GM18505 (cell line): ENCODE measurements around the gene PFDN5.
"Not testable (repeated sequence)": the region's sequence is repeated elsewhere in the genome, so short reads cannot be mapped to it uniquely, and the experiment has no call there.

Experiments used
- ATAC-seq: cut with Tn5 transposase; IDR thresholded peaks from one replicate; pipeline ENCODE4 v1.9.1; 2021; ENCODE audit not compliant: unreplicated experiment
- POLR2A ChIP-seq: IDR thresholded peaks from 4 replicates; pipeline ENCODE4 v1.6.1; 2011; ENCODE audit warnings: borderline replicate concordance; ENCODE audit not compliant: insufficient read depth, insufficient read length; ENCODE audit errors: extremely low read depth

The PFDN5 gene

GRCh38 chr12:53326460-53327185, 31.3 kb downstream of the PFDN5 start:
- ATAC-seq: no peak
- no peak for TF ChIP-seq POLR2A

GRCh38 chr12:53327435-53328042, 32.2 kb downstream of the PFDN5 start:
- no peak for ATAC-seq
- no peak for TF ChIP-seq POLR2A

GRCh38 chr12:53328043-53328435, 32.7 kb downstream of the PFDN5 start:
- TF ChIP-seq POLR2A: no peak
- no peak for ATAC-seq

GRCh38 chr12:53330671-53331070, 35.3 kb downstream of the PFDN5 start:
- ATAC-seq: no peak
- TF ChIP-seq POLR2A: no peak

GRCh38 chr12:53332339-53332738, 37.0 kb downstream of the PFDN5 start:
- not testable (repeated sequence) for ATAC-seq

GRCh38 chr12:53332744-53333143, 37.4 kb downstream of the PFDN5 start:
- TF ChIP-seq POLR2A: no peak
- ATAC-seq: no peak

GRCh38 chr12:53333289-53333688, 37.9 kb downstream of the PFDN5 start:
- no peak for ATAC-seq
- no peak for TF ChIP-seq POLR2A

GRCh38 chr12:53333845-53334244, 38.5 kb downstream of the PFDN5 start:
- no peak for ATAC-seq
- TF ChIP-seq POLR2A: no peak

- no peak for ATAC-seq
These were observed 39.5 kb downstream of the PFDN5 start for GRCh38 chr12:53334822-53335221.

GRCh38 chr12:53336181-53336681, 40.9 kb downstream of the PFDN5 start, which contains the start of gene SP7:
Gene SP7 (minus strand): TSS chr12:53336354. CDS start chr12:53335646, 708 bp downstream.
- TF ChIP-seq POLR2A: no peak
- ATAC-seq: no peak

More at GRCh38 chr12:53334822-53335221, 39.5 kb downstream of the PFDN5 start:
- TF ChIP-seq POLR2A: no peak

GRCh38 chr12:53338017-53338416, 42.7 kb downstream of the PFDN5 start:
- no peak for ATAC-seq
- no peak for TF ChIP-seq POLR2A

GRCh38 chr12:53338916-53339315, 43.6 kb downstream of the PFDN5 start:
- no peak for ATAC-seq
- TF ChIP-seq POLR2A: no peak

GRCh38 chr12:53340398-53340797, 45.1 kb downstream of the PFDN5 start:
- TF ChIP-seq POLR2A: no peak
- ATAC-seq: no peak

GRCh38 chr12:53343449-53343848, 48.1 kb downstream of the PFDN5 start:
- no peak for TF ChIP-seq POLR2A
- no peak for ATAC-seq
